ENCODE results near the gene LINGO1.

The LINGO1 gene

DNA sequence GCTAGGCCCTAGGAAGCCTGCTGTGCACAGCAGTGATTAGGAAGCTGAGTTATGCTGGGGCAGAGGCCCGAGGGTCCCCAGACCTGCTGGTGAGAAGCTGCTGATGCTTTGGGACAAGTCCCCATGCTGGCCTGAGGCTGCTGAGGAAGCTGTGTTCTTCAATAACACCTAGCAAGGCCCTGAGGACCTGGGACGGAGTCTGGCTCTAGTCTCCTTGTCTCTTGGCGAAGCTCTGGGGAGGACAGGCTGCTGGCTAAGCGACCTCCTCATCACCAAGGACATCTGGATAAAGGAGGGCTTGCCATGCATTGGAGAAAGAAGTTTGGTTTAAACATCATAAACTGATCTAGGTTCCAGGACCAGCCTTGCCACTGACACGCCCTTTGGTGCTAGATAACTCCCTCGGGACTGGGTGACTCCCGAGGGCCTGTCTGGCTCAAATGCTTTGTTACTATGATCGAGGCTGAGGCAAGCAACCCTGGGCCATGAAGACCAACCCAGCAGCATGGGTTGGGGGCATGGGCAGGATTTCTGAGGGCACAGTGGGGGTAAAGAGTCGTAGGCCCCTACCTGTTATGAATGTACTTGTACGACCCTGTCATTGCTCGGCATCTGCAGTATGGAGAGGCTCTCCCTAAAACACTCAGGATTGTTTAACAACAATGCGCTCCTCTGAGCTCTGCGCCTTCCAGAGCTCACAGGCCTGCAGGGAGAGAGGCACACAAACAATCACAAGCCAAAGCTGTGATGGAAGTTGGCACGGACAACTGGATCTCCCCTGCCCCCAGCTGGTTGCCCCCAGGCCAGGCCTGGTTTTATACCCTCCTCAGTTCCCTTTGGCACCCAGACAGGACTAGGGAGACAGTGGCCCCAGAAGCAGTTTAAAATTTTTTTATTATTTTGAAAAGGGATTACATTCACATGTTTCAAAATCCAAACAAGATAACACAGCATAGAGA, 64.4 kb downstream of the LINGO1 start:
- no peak for DNase-seq

GRCh38 chr15:77567202-77567601, 65.5 kb downstream of the LINGO1 start:
- no peak for DNase-seq

GRCh38 chr15:77566092-77566491, 66.6 kb downstream of the LINGO1 start:
- DNase-seq, result no peak

GRCh38 chr15:77565378-77565915, 67.3 kb downstream of the LINGO1 start:
- DNase-seq, result no peak

DNA sequence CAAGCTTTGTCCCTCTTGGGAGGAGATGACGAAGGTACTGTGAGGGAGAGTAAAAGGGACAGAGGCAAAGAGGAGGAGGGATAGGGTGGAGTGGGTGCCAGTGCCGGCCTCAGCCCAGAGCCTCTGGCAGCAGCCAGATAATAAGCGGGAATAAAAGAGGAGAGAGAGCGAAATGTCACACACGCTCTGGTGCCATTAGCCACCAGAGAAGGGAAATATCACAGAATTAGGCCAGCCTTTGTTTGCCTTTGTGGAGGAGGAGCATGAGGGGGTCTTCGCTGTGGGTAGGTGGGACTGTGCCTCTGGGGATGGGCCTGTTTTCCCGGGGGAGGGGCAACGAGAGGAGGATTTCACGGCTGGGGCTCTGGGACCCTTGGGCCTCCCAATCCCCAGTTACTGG, 67.8 kb downstream of the LINGO1 start:
- no peak for DNase-seq

DNA sequence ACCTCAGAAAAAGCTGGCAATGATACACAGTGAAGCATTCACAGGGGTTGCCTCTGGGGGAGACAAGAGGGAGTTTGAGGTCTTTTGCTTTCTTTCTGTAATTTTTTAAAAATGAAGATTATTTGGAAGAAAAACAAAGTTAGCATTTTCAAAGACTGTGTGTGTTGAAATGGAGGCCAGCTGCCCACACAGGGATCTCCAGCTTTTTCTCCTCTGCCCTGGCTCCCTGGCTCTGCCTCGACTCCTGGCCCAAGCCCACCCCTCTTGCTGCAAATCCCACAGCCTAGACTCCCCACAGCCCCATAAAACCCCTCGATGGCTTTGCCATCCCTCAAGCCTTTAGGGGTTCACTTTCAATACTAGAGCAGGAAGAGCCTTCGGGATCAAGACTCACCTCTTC, 68.4 kb downstream of the LINGO1 start:
- no peak for DNase-seq

- no peak for DNase-seq
These were observed 69.0 kb downstream of the LINGO1 start for GRCh38 chr15:77563623-77564156.
